ENCODE data around the gene ARHGAP27. TPM values are rescaled to one million over a fixed set of nuclear protein-coding genes. Genes with fewer than 3 reads are reported as not detected.
"Not testable (repeated sequence)": the region's sequence is repeated elsewhere in the genome, so short reads cannot be mapped to it uniquely, and the experiment has no call there.

The ARHGAP27 gene
- total RNA-seq, 4 donors from 2014 or later, result 194 to 489 (median 294) TPM

GRCh38 chr17:45440839-45441515 is 8.3 kb upstream of the ARHGAP27 start:
- intact Hi-C loops (cut with DNase I; ENCODE audit: low total_unique reads); H3K4me3 ChIP-seq; H3K27me3 ChIP-seq; H3K9me3 ChIP-seq: not testable (repeated sequence)
- DNase-seq, result peak; percentile 72
- Histone ChIP-seq H3K36me3 (peaks cover 0 to 14% (median 2%) of the 10 kb centered on the region in 4 donors), H3K27ac (peak overlapping the region in 3 of 4 donors; percentile 27 to 60 (median 39)), H3K4me1 (peaks cover 4 to 14% (median 11%) of the 10 kb centered on the region in 4 donors)
- peak in 1 of 3 donors; percentile 8 for TF ChIP-seq POLR2AphosphoS5 (IDR thresholded peaks at IDR 0.05)
- WGBS, 2 donors (ENCODE audit: low coverage in 1 of 2), result 61% methylated on average over 7 of the region's 7 CpGs; no CpG with 5 or more reads in 1 of the 2 donors
- in situ Hi-C loops (cut with MboI; ENCODE audit: low pct_ligation_motif_present in 1 of 4, low pct_unique_long_range_greater_than_20kb in 1 of 4, low sequenced_read_pairs in 3 of 4), result loop anchor here in 1 of 4 donors (25.0 kb wide), 1 partner anchor 146 kb away; no protein-coding TSS in a partner anchor

- peaks cover 0 to 12% (median 2%) of the 10 kb centered on the region in 4 donors for H3K36me3 ChIP-seq
- H3K27me3 ChIP-seq, result no peaks in the 10 kb centered on the region
- H3K4me3 ChIP-seq, result no peak overlapping the region
- TF ChIP-seq POLR2AphosphoS5 (IDR thresholded peaks at IDR 0.05) (no peak), EP300 (IDR thresholded peaks at IDR 0.05; ENCODE audit: low read depth) (no peak), POLR2A (IDR thresholded peaks at IDR 0.05) (no peak)
- TF ChIP-seq, protein P1, sequence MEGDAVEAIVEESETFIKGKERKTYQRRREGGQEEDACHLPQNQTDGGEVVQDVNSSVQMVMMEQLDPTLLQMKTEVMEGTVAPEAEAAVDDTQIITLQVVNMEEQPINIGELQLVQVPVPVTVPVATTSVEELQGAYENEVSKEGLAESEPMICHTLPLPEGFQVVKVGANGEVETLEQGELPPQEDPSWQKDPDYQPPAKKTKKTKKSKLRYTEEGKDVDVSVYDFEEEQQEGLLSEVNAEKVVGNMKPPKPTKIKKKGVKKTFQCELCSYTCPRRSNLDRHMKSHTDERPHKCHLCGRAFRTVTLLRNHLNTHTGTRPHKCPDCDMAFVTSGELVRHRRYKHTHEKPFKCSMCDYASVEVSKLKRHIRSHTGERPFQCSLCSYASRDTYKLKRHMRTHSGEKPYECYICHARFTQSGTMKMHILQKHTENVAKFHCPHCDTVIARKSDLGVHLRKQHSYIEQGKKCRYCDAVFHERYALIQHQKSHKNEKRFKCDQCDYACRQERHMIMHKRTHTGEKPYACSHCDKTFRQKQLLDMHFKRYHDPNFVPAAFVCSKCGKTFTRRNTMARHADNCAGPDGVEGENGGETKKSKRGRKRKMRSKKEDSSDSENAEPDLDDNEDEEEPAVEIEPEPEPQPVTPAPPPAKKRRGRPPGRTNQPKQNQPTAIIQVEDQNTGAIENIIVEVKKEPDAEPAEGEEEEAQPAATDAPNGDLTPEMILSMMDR (IDR thresholded peaks at IDR 0.05), result no peak
- intact Hi-C loops (cut with DNase I; ENCODE audit: low total_unique reads) (no loop called here), in situ Hi-C loops (cut with MboI; ENCODE audit: low pct_ligation_motif_present in 1 of 4, low pct_unique_long_range_greater_than_20kb in 1 of 4, low sequenced_read_pairs in 3 of 4) (loop anchor here in 1 of 4 donors (25.0 kb wide), 1 partner anchor 147 kb away; no protein-coding TSS in a partner anchor)
- peak overlapping the region; percentile 8 to 60 (median 33) for H3K27ac ChIP-seq
- 34 to 42% methylated on average over 3 to 10 of the region's 10 CpGs for WGBS, 2 donors (ENCODE audit: low coverage in 1 of 2)
- peaks cover 4 to 14% (median 11%) of the 10 kb centered on the region in 4 donors for H3K4me1 ChIP-seq
- H3K9me3 ChIP-seq, result no peaks in the 10 kb centered on the region
- DNase-seq, result no peak
These were observed 7.6 kb upstream of the ARHGAP27 start for GRCh38 chr17:45440161-45440778.

GRCh38 chr17:45438931-45439610 is 6.4 kb upstream of the ARHGAP27 start:
- no peaks in the 10 kb centered on the region for H3K27me3 ChIP-seq
- DNase-seq, result peak; percentile 48
- WGBS, 2 donors (ENCODE audit: low coverage in 1 of 2), result 74% methylated on average over 7 of the region's 11 CpGs; no CpG with 5 or more reads in 1 of the 2 donors
- peaks cover 0 to 6% (median 2%) of the 10 kb centered on the region in 4 donors for H3K36me3 ChIP-seq
- H3K4me3 ChIP-seq, result no peak overlapping the region
- no peak for TF ChIP-seq POLR2A (IDR thresholded peaks at IDR 0.05)
- TF ChIP-seq, protein P1 (IDR thresholded peaks at IDR 0.05), result peak in 2 of 5 experiments; percentile 13 to 20
- no peak for TF ChIP-seq POLR2AphosphoS5 (IDR thresholded peaks at IDR 0.05)
- H3K4me1 ChIP-seq, result peaks cover 4 to 14% (median 11%) of the 10 kb centered on the region in 4 donors
- H3K27ac ChIP-seq, result peak overlapping the region in 1 of 4 donors; percentile 10
- intact Hi-C loops (cut with DNase I; ENCODE audit: low total_unique reads) (no loop called here), in situ Hi-C loops (cut with MboI; ENCODE audit: low pct_ligation_motif_present in 1 of 4, low pct_unique_long_range_greater_than_20kb in 1 of 4, low sequenced_read_pairs in 3 of 4) (loop anchor here in 1 of 4 donors (25.0 kb wide), 1 partner anchor 148 kb away; no protein-coding TSS in a partner anchor)
- no peaks in the 10 kb centered on the region for H3K9me3 ChIP-seq

DNA sequence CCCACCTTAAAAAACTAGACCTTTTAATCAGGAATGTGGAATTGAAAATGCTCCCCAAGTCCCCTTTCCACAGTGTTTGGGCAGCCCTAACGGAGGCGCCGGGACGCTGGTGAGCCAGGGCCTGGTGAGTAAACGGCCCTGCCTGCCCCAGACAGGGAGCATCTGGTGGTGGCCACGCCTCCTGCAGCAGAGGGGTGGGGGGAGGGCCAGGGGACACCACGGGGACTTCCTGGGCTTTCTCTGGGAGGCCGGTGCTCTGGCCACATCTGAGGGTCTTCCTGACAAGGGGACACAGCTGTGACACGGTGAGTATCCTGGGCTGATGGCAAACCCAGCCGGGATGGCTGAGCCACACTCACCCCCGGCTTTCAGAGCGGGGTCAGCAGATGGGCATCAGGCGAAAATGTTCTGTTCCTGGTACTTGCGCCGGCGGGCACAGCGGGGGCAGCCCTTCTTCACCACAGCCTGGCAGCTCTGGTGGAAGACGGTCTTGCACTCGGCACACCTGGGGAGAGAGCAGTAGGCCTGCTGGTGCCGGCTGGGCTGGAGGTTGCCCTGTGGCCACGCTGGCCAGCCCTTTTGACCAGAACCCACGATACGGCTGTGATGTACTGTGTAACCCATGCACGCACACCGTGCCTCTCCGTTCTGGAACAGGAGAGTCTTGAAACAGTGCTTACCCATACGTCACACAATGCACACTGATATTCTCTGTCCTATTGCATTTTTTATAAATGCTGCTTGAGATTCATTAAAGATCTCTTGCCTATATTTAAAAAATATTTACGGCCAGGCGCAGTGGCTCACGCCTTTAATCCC is 5.0 kb upstream of the ARHGAP27 start:
- Histone ChIP-seq H3K27me3 (no peaks in the 10 kb centered on the region), H3K4me1 (peaks cover 11 to 21% (median 18%) of the 10 kb centered on the region in 4 donors), H3K27ac (no peak overlapping the region), H3K4me3 (no peak overlapping the region), H3K9me3 (no peaks in the 10 kb centered on the region), H3K36me3 (peaks cover 0 to 6% (median 2%) of the 10 kb centered on the region in 4 donors)
- WGBS, 2 donors (ENCODE audit: low coverage in 1 of 2), result 88% methylated on average over 29 of the region's 30 CpGs; no CpG with 5 or more reads in 1 of the 2 donors
- intact Hi-C loops (cut with DNase I; ENCODE audit: low total_unique reads) (no loop called here), in situ Hi-C loops (cut with MboI; ENCODE audit: low pct_ligation_motif_present in 1 of 4, low pct_unique_long_range_greater_than_20kb in 1 of 4, low sequenced_read_pairs in 3 of 4) (loop anchor here in 1 of 4 donors (25.0 kb wide), 1 partner anchor 150 kb away; no protein-coding TSS in a partner anchor)
- TF ChIP-seq EP300 (IDR thresholded peaks at IDR 0.05; ENCODE audit: low read depth) (no peak), POLR2AphosphoS5 (IDR thresholded peaks at IDR 0.05) (no peak), POLR2A (IDR thresholded peaks at IDR 0.05) (no peak)
- TF ChIP-seq, protein P1 (IDR thresholded peaks at IDR 0.05), result no peak
- DNase-seq, result no peak
